Esophagus muscularis mucosa (tissue), 4 donors: ENCODE results near the gene BMAL2. TPM values are rescaled to one million over a fixed set of nuclear protein-coding genes. Genes with fewer than 3 reads are reported as not detected.

Source experiments
- DNase-seq: peaks from one replicate; pipeline ENCODE4 v3.0.0-alpha.2; 2017; ENCODE audit errors: extremely low spot score
- H3K27ac ChIP-seq, 4 donors: fragments of 200-600 bp; sonication (generic); replicated peaks in 1 of 4; 1 replicate in 3 of 4; 2 replicates in 1 of 4; pipeline ENCODE4 v1.5.1; 2016 to 2019; ENCODE audit warnings: mild to moderate bottlenecking in 1 of 4
- H3K27me3 ChIP-seq, 4 donors: fragments of 200-600 bp; sonication (generic); one replicate each; pipeline versions ENCODE4 v1.5.1 to v1.6.0; 2016 to 2019
- H3K36me3 ChIP-seq, 4 donors: fragments of 200-600 bp; sonication (generic); one replicate each; pipeline ENCODE4 v1.5.1; 2016 to 2019
- H3K4me1 ChIP-seq, 4 donors: fragments of 200-600 bp; sonication (generic); one replicate each; pipeline ENCODE4 v1.5.1; 2016 to 2019
- H3K4me3 ChIP-seq, 4 donors: fragments of 200-600 bp; sonication (generic); 1 replicate in 2 of 4; 2 replicates in 2 of 4; pipeline ENCODE4 v1.5.1; 2016 to 2019; ENCODE audit warnings: mild to moderate bottlenecking in 4 of 4, moderate library complexity in 1 of 4
- H3K9me3 ChIP-seq, 4 donors: fragments of 200-600 bp; sonication (generic); 1 replicate in 3 of 4; 2 replicates in 1 of 4; pipeline ENCODE4 v1.5.1; 2016 to 2019
- CTCF ChIP-seq, 3 experiments: fragments of 200-600 bp in 2 of 3; fragments of 450-650 bp in 1 of 3; sonication (generic) in 2 of 3; IDR thresholded peaks; one replicate each; pipeline ENCODE4 v1.5.1; 2017 to 2019; ENCODE audit warnings: antibody characterized with exemption in 3 of 3, mild to moderate bottlenecking in 2 of 3, moderate library complexity in 1 of 3
- EP300 ChIP-seq: sonication (generic); formaldehyde crosslinking; IDR thresholded peaks from one replicate; pipeline ENCODE4 v1.6.1; 2017; ENCODE audit warnings: antibody characterized with exemption
- POLR2A ChIP-seq: fragments of 450-650 bp; IDR thresholded peaks from one replicate; pipeline ENCODE4 v1.6.1; 2017; ENCODE audit warnings: antibody characterized with exemption, moderate library complexity, mild to moderate bottlenecking, low read depth
- POLR2AphosphoS5 ChIP-seq, 2 donors: sonication (generic); formaldehyde crosslinking; IDR thresholded peaks; one replicate each; pipeline ENCODE4 v1.6.1; 2017; ENCODE audit warnings: antibody characterized with exemption in 2 of 2
- WGBS: methylation state at CpG from one replicate; pipeline ENCODE4 v1.1.5; 2018; 5-methylcytosine and 5-hydroxymethylcytosine counted together
- intact Hi-C: fragments of 100-400 bp; cut with DNase I; formaldehyde crosslinking; loops from one replicate; pipeline ENCODE4 v1.15.1; 2023
- total RNA-seq, 4 donors: library from RNA; depleted of rRNA; stranded (reverse); fragments of >200 nt; gene quantifications; one replicate each; pipeline versions ENCODE4 v1.1.0 to v1.2.1, GENCODE V29; 2016

Gene BMAL2
- total RNA-seq, 4 donors from 2014 or later, result 3.6 to 7.3 (median 5.0) TPM

GRCh38 chr12:27355486-27355885 lies 22.9 kb downstream of the BMAL2 start:
- WGBS, result 86% methylated on average over 2 of the region's 2 CpGs
- no peak for TF ChIP-seq POLR2AphosphoS5 (IDR thresholded peaks at IDR 0.05)
- no peak for TF ChIP-seq CTCF (IDR thresholded peaks at IDR 0.05)
- TF ChIP-seq EP300, result no peak
- TF ChIP-seq POLR2A, result no peak

GRCh38 chr12:27355979-27356378 lies 23.3 kb downstream of the BMAL2 start:
- H3K4me3 ChIP-seq, result no peak overlapping the region
- 73% methylated on average over 1 of the region's 1 CpG for WGBS
- no peak overlapping the region for H3K27ac ChIP-seq
- no peaks in the 10 kb centered on the region for H3K4me1 ChIP-seq
- no peaks in the 10 kb centered on the region for H3K36me3 ChIP-seq
- DNase-seq, result no peak
- no peaks in the 10 kb centered on the region for H3K27me3 ChIP-seq
- H3K9me3 ChIP-seq, result no peaks in the 10 kb centered on the region
- intact Hi-C loops, result no loop called here
- no peak for TF ChIP-seq POLR2AphosphoS5 (IDR thresholded peaks at IDR 0.05)
- no peak for TF ChIP-seq POLR2A
- TF ChIP-seq CTCF (IDR thresholded peaks at IDR 0.05), result no peak
- TF ChIP-seq EP300, result no peak

More at GRCh38 chr12:27355486-27355885, 22.9 kb downstream of the BMAL2 start:
- intact Hi-C loops, result no loop called here
- H3K27ac ChIP-seq, result no peak overlapping the region
- DNase-seq, result no peak
- H3K9me3 ChIP-seq, result no peaks in the 10 kb centered on the region
- no peaks in the 10 kb centered on the region for H3K4me1 ChIP-seq
- no peaks in the 10 kb centered on the region for H3K27me3 ChIP-seq
- no peak overlapping the region for H3K4me3 ChIP-seq
- no peaks in the 10 kb centered on the region for H3K36me3 ChIP-seq

GRCh38 chr12:27359578-27360340 lies 27.1 kb downstream of the BMAL2 start:
- no peaks in the 10 kb centered on the region for H3K36me3 ChIP-seq
- H3K27ac ChIP-seq, result no peak overlapping the region
- intact Hi-C loops, result no loop called here
- peaks cover 0 to 4% (median 0%) of the 10 kb centered on the region in 4 donors for H3K9me3 ChIP-seq
- no peaks in the 10 kb centered on the region for H3K4me1 ChIP-seq
- no peaks in the 10 kb centered on the region for H3K27me3 ChIP-seq
- WGBS, result 77% methylated on average over 3 of the region's 3 CpGs
- TF ChIP-seq POLR2A, result no peak
- TF ChIP-seq EP300, result no peak
- no peak for TF ChIP-seq POLR2AphosphoS5 (IDR thresholded peaks at IDR 0.05)
- no peak for TF ChIP-seq CTCF (IDR thresholded peaks at IDR 0.05)
- DNase-seq, result no peak
- no peak overlapping the region for H3K4me3 ChIP-seq

GRCh38 chr12:27361372-27361771 lies 28.7 kb downstream of the BMAL2 start:
- H3K27me3 ChIP-seq, result no peaks in the 10 kb centered on the region
- no peaks in the 10 kb centered on the region for H3K4me1 ChIP-seq
- peaks cover 0 to 4% (median 0%) of the 10 kb centered on the region in 4 donors for H3K9me3 ChIP-seq
- WGBS, result 92% methylated on average over 2 of the region's 2 CpGs
- H3K36me3 ChIP-seq, result no peaks in the 10 kb centered on the region
- H3K27ac ChIP-seq, result no peak overlapping the region
- DNase-seq, result no peak
- no peak for TF ChIP-seq CTCF (IDR thresholded peaks at IDR 0.05)
- no peak for TF ChIP-seq EP300
- TF ChIP-seq POLR2A, result no peak
- TF ChIP-seq POLR2AphosphoS5 (IDR thresholded peaks at IDR 0.05), result no peak
- intact Hi-C loops, result no loop called here
- no peak overlapping the region for H3K4me3 ChIP-seq
